ENCODE measurements around the gene DBN1.

The DBN1 gene

GRCh38 chr5:177443144-177443983 lies 30.1 kb downstream of the DBN1 start:
- Mint-ChIP-seq H3K4me1 (peaks cover 66% of the 10 kb centered on the region), H3K4me3 (no peak overlapping the region), H3K36me3 (ENCODE audit: low read depth) (peaks cover 20% of the 10 kb centered on the region), H3K9me3 (no peaks in the 10 kb centered on the region), H3K27ac (peak overlapping the region; percentile 18), H3K27me3 (no peaks in the 10 kb centered on the region)
- DNase-seq, result no peak
- no peak for ATAC-seq

GRCh38 chr5:177442066-177442826 lies 31.2 kb downstream of the DBN1 start:
- DNase-seq (no peak), ATAC-seq (no peak)
- Mint-ChIP-seq H3K4me1 (peaks cover 65% of the 10 kb centered on the region), H3K27me3 (no peaks in the 10 kb centered on the region), H3K36me3 (ENCODE audit: low read depth) (peaks cover 29% of the 10 kb centered on the region), H3K4me3 (no peak overlapping the region), H3K27ac (peak overlapping the region; percentile 69), H3K9me3 (no peaks in the 10 kb centered on the region)

GRCh38 chr5:177440990-177441780 lies 32.2 kb downstream of the DBN1 start:
- Mint-ChIP-seq H3K4me3 (no peak overlapping the region), H3K4me1 (peaks cover 72% of the 10 kb centered on the region), H3K9me3 (no peaks in the 10 kb centered on the region), H3K27me3 (no peaks in the 10 kb centered on the region), H3K36me3 (ENCODE audit: low read depth) (peaks cover 35% of the 10 kb centered on the region), H3K27ac (no peak overlapping the region)
- ATAC-seq (no peak), DNase-seq (no peak)

- DNase-seq (peak; percentile 47), ATAC-seq (peak; percentile 75)
- peaks cover 69% of the 10 kb centered on the region for H3K4me1 Mint-ChIP-seq
- no peak overlapping the region for H3K4me3 Mint-ChIP-seq
- H3K27me3 Mint-ChIP-seq, result no peaks in the 10 kb centered on the region
- H3K36me3 Mint-ChIP-seq (ENCODE audit: low read depth), result peaks cover 40% of the 10 kb centered on the region
- H3K9me3 Mint-ChIP-seq, result no peaks in the 10 kb centered on the region
- peak overlapping the region; percentile 48 for H3K27ac Mint-ChIP-seq
Observed at GRCh38 chr5:177440211-177440989, 33.0 kb downstream of the DBN1 start.

GRCh38 chr5:177439518-177440053 lies 33.8 kb downstream of the DBN1 start:
- H3K9me3 Mint-ChIP-seq, result no peaks in the 10 kb centered on the region
- H3K27ac Mint-ChIP-seq, result peak overlapping the region; percentile 48
- peaks cover 68% of the 10 kb centered on the region for H3K4me1 Mint-ChIP-seq
- peaks cover 41% of the 10 kb centered on the region for H3K36me3 Mint-ChIP-seq (ENCODE audit: low read depth)
- no peak overlapping the region for H3K4me3 Mint-ChIP-seq
- no peak for DNase-seq
- ATAC-seq, result no peak
- no peaks in the 10 kb centered on the region for H3K27me3 Mint-ChIP-seq

- H3K27me3 Mint-ChIP-seq, result no peaks in the 10 kb centered on the region
- H3K36me3 Mint-ChIP-seq (ENCODE audit: low read depth), result peaks cover 46% of the 10 kb centered on the region
- DNase-seq (no peak), ATAC-seq (no peak)
- peak overlapping the region; percentile 32 for H3K27ac Mint-ChIP-seq
- peaks cover 66% of the 10 kb centered on the region for H3K4me1 Mint-ChIP-seq
- H3K4me3 Mint-ChIP-seq, result no peak overlapping the region
- no peaks in the 10 kb centered on the region for H3K9me3 Mint-ChIP-seq
Observed at GRCh38 chr5:177438468-177438867, 35.0 kb downstream of the DBN1 start.

- DNase-seq, result no peak
- no peak overlapping the region for H3K4me3 Mint-ChIP-seq
- H3K36me3 Mint-ChIP-seq (ENCODE audit: low read depth), result peaks cover 48% of the 10 kb centered on the region
- no peaks in the 10 kb centered on the region for H3K9me3 Mint-ChIP-seq
- no peak for ATAC-seq
- no peaks in the 10 kb centered on the region for H3K27me3 Mint-ChIP-seq
- peaks cover 71% of the 10 kb centered on the region for H3K4me1 Mint-ChIP-seq
- H3K27ac Mint-ChIP-seq, result peak overlapping the region; percentile 42
Observed at GRCh38 chr5:177437623-177438022, 35.8 kb downstream of the DBN1 start.

GRCh38 chr5:177435847-177436536 lies 37.4 kb downstream of the DBN1 start:
- no peaks in the 10 kb centered on the region for H3K9me3 Mint-ChIP-seq
- DNase-seq (no peak), ATAC-seq (no peak)
- H3K4me3 Mint-ChIP-seq, result no peak overlapping the region
- no peak overlapping the region for H3K27ac Mint-ChIP-seq
- H3K36me3 Mint-ChIP-seq (ENCODE audit: low read depth), result peaks cover 52% of the 10 kb centered on the region
- H3K27me3 Mint-ChIP-seq, result no peaks in the 10 kb centered on the region
- peaks cover 82% of the 10 kb centered on the region for H3K4me1 Mint-ChIP-seq

- Mint-ChIP-seq H3K4me3 (no peak overlapping the region), H3K27me3 (no peaks in the 10 kb centered on the region), H3K4me1 (peaks cover 85% of the 10 kb centered on the region), H3K36me3 (ENCODE audit: low read depth) (peaks cover 57% of the 10 kb centered on the region), H3K27ac (peak overlapping the region; percentile 87), H3K9me3 (no peaks in the 10 kb centered on the region)
- ATAC-seq (no peak), DNase-seq (no peak)
Observed at GRCh38 chr5:177434942-177435738, 38.3 kb downstream of the DBN1 start.

- H3K4me1 Mint-ChIP-seq, result peaks cover 85% of the 10 kb centered on the region
- H3K4me3 Mint-ChIP-seq, result peak overlapping the region; percentile 58
- H3K27me3 Mint-ChIP-seq, result no peaks in the 10 kb centered on the region
- DNase-seq (peak; percentile 63), ATAC-seq (peak; percentile 67)
- peaks cover 56% of the 10 kb centered on the region for H3K36me3 Mint-ChIP-seq (ENCODE audit: low read depth)
- H3K9me3 Mint-ChIP-seq, result no peaks in the 10 kb centered on the region
- H3K27ac Mint-ChIP-seq, result peak overlapping the region; percentile 87
Observed at GRCh38 chr5:177434437-177434836, 39.0 kb downstream of the DBN1 start.

- Mint-ChIP-seq H3K9me3 (no peaks in the 10 kb centered on the region), H3K36me3 (ENCODE audit: low read depth) (peaks cover 56% of the 10 kb centered on the region), H3K4me3 (peak overlapping the region; percentile 58)
Observed at GRCh38 chr5:177433658-177434217, 39.7 kb downstream of the DBN1 start.

GRCh38 chr5:177432839-177433657 lies 40.4 kb downstream of the DBN1 start:
- Mint-ChIP-seq H3K27me3 (no peaks in the 10 kb centered on the region), H3K4me3 (peak overlapping the region; percentile 91), H3K36me3 (ENCODE audit: low read depth) (peaks cover 51% of the 10 kb centered on the region), H3K4me1 (peaks cover 88% of the 10 kb centered on the region), H3K27ac (peak overlapping the region; percentile 60), H3K9me3 (no peaks in the 10 kb centered on the region)
- DNase-seq, result no peak
- no peak for ATAC-seq

More at GRCh38 chr5:177433658-177434217, 39.7 kb downstream of the DBN1 start:
- DNase-seq (no peak), ATAC-seq (no peak)
- peaks cover 86% of the 10 kb centered on the region for H3K4me1 Mint-ChIP-seq
- no peaks in the 10 kb centered on the region for H3K27me3 Mint-ChIP-seq
- H3K27ac Mint-ChIP-seq, result peak overlapping the region; percentile 87
